ENCODE data around the gene ENKUR. TPM values are rescaled to one million over a fixed set of nuclear protein-coding genes. Genes with fewer than 3 reads are reported as not detected.

ENKUR gene
- total and polyA plus RNA-seq, 8 donors, result 0.40 to 0.47 TPM; not detected in 6

GRCh38 chr10:24935504-24936292, 80.3 kb downstream of the ENKUR start:
- H3K36me3 ChIP-seq, result no peaks in the 10 kb centered on the region
- H3K27me3 ChIP-seq, result no peaks in the 10 kb centered on the region
- 71 to 79% methylated on average over 8 of the region's 8 CpGs for WGBS, 2 donors
- H3K27ac ChIP-seq, result no peak overlapping the region
- no peaks in the 10 kb centered on the region for H3K4me1 ChIP-seq
- ATAC-seq, result no peak
- no peak for TF ChIP-seq CTCF (IDR thresholded peaks at IDR 0.05)
- no peak for DNase-seq
- no peak overlapping the region for H3K4me3 ChIP-seq
- H3K9me3 ChIP-seq, result no peaks in the 10 kb centered on the region
- no peak for FAIRE-seq
- intact Hi-C loops (cut with DNase I), result no loop called here

Other genes starting within 250 kb of the ENKUR start
- 1 to 10 TPM; 1.7 to 4.0 (median 2.8) TPM for gene PRTFDC1, start 63.6 kb downstream of the ENKUR start, total RNA-seq
- gene PRTFDC1, start 63.6 kb downstream of the ENKUR start, polyA plus RNA-seq, result 1 to 10 TPM; 2.2 to 6.1 TPM
- 1 to 10 TPM; 1.8 to 4.1 (median 3.0) TPM for gene THNSL1, start 454 bp upstream of the ENKUR start, total RNA-seq
- 1 to 10 TPM; 1.6 to 2.9 TPM for gene THNSL1, start 454 bp upstream of the ENKUR start, polyA plus RNA-seq
- under 1 TPM; 0.06 to 0.37 (median 0.24) TPM for gene GPR158, start 158.8 kb upstream of the ENKUR start, total RNA-seq
- 1 to 10 TPM in 1 of 2 donors, under 1 TPM in 1; 0.11 to 1.2 TPM for gene GPR158, start 158.8 kb upstream of the ENKUR start, polyA plus RNA-seq